T-helper 22 cell (primary cell): ENCODE measurements around the gene LRMDA.

Experiments used
- DNase-seq: peaks from one replicate; pipeline ENCODE4 v3.0.0-alpha.2; 2020; ENCODE audit warnings: low read depth

The LRMDA gene

DNA sequence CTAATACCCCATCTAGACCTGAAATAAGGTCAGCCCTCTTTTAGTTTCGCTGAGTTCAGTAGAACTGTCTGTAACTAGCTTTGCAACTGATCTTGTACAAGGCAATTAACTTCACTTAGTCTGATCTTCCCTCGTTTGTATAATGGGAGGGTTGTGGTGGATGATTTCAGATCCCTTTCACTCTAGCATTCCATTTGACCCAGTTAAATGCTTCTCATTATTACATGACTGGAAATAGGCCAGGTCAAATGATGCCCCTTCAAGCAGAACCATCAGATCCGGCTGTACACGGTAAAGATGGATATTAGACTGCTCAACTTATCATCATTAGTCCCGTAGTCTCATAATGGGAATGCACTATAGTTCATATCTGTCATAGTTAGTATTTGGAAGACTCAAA lies 1009.0 kb downstream of the LRMDA start:
- no peak for DNase-seq

DNA sequence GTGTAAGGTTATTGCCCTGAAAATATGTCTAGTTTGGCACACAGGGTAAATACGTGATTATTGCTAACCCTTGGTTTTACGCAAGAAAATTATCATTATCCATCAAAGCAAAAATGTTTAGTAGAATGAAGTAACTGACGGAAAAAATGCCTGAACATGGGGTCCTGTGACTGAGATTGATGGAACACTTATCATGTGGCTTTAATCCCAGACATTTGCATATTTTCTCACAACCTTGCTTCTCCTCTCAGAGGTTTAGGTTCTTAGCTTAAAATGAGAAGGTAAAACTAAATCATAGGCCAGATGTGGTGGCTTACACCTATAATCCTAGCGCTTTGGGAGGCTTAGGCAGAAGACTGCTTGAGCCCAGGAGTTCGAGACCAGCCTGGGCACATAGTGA lies 1010.7 kb downstream of the LRMDA start:
- no peak for DNase-seq

DNA sequence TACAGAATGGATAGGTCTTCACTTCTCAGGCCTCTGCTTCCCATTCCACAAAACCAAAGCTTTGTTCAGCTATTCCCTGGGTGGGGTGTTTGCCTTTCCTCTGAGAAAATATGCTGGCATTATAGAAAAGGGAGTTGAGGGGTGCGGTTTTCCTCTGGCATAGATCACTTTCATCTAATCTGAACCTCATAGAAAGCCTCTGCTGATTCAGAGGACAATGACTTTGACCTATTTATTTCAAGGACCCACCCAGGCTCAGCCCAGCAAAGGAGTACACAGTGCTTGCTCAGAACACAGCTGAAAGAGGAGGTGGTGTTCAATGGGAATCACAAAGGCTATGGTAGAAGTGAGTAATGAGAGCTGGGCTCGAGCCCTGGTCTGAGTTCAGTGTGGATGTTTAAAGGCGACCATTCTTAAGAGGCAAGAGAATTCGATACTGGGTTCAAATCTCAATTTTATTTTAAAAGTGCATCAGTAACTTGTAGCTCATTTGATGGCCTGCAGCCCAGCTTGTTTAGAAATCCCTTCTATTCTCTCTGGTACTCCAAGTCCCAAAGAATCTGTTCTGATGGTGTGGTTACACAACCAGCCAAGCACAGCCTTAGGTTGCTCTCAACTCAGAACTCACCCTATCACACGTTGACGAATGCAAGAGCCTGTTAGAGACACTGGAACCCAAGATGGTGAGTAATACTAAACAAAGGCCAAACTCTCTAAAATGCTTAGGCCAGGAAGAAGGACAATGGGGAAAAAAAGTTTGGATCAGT lies 1012.8 kb downstream of the LRMDA start:
- no peak for DNase-seq

DNA sequence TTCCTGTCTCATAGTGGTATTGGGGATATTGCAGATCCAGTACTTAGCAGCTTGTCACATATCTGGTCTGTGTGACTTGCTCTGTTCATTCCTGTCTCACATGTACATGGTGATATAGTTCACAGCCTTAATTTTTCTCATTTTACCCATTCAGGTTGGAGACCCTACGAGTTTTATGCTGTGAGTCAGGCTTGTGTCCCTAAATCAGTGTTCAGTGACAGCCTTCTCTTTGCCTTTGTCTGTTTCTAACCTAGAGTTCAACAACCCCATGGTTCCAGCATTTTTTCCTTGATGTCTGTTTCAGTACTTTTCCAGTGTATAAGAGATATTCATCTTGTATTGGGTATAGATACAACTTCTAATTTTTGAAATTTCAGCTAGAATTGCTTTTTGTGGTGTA lies 1016.2 kb downstream of the LRMDA start:
- DNase-seq = no peak

DNA sequence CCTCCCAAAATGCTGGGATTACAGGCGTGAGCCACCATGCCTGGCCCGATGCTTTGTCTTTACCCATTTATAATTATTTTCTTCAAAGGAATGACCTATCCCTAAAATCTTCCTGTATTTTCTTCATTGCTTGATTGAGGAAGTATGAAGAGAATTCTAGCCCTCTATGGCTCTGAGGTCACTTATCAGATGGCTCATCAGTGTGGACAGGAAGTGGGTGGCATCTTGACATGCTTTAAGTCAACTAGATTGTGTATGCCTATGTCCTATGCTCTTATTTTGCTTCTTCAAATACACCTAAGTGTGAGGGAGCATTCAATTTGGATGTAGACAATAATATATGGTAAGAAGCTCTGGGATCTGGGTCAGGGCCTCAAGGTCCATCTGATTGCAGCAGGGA lies 1020.5 kb downstream of the LRMDA start:
- DNase-seq = no peak

DNA sequence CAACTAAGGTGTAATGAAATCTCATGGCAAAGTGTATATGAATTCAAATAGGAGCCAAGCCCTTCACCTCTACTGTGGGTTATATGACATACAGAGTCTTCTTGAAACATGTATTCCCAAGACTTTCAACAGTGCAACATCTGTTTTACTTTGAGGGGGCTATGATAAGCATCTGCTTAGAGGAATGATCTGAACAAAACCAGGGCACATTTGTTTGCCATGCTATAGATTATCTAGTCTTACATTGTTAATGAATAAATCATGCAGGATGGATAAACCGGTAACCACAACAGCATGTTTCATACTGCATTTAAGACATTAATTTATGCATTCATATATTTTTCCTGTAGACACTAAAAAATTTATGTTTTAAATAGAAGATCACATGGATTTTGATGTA lies 1021.9 kb downstream of the LRMDA start:
- DNase-seq = no peak

DNA sequence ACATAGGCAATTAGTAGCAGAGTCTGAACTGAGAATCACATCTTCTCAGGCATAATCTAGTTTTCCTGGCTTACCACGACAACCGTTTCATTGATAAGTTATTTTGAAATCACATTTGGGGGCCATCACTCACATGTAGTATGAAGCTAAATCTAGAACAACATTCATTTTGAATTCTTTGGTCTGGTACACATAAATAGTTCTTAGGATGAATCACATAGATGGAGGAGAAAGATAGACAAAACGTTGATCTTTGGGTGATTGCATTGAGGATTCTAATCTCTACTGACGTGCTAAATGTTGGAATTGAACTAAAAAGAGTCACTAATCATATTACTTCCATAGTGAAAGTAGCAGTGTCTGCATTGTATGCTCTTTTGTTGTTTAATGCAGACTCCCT lies 1022.6 kb downstream of the LRMDA start:
- DNase-seq = no peak

DNA sequence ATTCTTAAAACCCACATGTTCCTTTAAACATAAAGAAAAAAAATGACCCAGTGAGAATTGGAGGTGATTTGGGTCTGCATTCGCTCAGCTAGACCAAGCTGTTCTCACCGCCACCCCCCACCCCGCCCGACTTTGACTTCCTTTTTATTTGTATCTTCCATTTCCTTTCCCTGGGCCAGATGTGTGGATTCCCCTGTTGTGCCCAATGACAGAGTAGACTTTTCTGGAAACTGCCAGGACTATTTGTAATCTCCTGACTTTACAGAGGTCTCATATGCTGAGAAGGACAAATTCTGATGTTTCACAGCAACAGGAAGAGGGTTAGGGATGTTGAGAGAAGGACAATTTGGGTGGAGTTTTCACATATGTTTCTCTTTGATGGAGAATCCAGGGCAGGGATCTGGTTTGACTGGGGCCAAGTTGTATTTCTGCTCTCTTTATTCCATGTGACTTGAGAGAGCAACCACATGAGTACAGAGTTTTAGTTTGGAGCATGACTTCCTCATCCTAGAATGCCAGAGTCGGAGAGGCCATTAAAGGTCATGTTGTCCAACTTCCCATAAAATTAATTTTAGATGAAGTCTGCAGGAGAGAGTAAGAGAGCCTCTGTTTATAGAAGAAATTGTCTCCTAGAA lies 1023.2 kb downstream of the LRMDA start:
- no peak for DNase-seq

DNA sequence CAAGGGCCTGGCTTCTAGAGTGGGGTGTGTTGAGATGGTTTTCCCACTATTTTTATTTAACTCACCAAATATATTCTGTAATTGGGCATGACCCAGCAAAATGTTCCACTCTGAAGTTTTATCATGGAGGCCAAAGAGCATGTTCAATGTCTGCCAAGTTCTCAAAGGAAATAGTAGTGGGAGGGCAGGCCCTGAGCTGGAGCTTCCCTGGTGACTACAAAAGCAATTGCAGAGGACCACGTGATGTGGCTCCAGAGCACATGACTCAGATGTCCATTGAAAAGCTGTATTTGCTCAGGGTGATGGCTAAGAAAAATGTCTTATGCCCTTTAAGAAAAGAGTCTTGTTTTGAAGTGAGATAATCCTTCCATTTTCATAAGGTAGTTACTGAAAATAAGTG lies 1024.8 kb downstream of the LRMDA start:
- DNase-seq = no peak

DNA sequence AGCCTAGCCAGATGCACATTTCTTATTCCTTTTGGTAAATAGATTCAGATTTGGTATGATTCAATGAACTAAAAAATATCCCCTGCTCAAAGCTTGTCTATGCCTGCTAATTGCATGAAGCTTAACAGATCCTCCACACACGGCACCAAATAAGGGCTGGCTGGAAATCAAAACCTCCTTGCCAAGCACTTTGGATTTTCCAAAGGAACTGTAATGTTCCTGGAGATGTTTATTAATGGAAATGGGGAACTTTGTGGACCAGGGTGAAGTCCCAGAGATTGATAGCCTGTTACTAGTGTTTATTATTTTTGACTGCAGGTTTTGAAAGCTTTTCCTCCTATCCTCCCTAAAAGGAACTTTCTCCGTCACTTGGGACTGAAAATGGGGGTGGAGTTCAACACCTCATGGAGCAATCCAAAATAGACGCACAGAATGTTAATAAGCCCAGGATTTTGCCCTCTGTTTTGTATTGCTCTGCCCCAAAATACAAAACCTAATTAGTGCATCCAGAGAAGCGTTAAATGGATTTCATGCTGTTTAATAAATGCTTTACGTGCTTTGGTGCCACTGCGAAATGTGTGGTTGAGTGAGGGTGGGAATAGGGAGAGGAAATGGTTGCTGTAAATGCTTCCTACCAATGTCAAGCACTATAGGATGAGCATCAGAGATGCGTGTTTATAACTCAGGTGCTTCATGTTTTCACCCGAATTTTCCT lies 1027.7 kb downstream of the LRMDA start:
- DNase-seq = no peak

DNA sequence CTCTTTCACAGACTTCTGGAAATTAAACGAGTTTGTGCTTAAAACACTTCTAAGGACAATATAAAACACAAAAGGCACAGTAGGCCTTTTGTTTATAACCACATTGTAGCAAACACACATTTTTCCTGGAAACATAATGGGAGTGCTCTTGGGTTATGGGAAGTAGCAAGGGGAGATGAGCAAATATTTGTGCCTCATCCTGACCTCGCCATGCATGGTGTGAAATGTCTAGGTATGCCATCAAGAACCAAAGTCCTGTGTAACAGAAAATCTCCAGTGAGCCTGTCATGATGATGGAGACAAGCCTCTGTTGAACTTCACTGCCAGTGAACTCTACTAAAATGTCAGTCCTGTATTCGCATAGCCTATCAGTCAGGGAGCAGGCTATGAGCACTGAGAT lies 1029.6 kb downstream of the LRMDA start:
- DNase-seq = no peak

DNA sequence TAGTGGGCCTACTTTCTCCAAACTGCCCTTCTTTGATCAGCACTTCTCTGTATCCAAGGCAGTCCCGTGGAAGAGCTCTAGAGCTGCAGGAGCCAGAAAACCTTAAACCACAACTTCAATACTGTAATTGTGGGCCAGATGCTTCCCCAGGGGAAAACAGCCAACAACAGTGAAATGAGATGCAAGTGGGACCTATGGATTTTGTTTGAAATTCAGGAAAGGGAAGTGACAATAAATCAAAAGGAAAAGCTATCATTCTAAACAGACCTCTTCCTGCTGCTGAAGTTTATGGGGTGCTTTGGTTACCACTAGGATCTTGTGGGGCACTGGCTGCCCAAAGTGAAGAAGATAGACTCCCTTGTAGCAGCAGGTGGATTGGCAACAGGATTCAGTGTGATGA lies 1031.7 kb downstream of the LRMDA start:
- no peak for DNase-seq

DNA sequence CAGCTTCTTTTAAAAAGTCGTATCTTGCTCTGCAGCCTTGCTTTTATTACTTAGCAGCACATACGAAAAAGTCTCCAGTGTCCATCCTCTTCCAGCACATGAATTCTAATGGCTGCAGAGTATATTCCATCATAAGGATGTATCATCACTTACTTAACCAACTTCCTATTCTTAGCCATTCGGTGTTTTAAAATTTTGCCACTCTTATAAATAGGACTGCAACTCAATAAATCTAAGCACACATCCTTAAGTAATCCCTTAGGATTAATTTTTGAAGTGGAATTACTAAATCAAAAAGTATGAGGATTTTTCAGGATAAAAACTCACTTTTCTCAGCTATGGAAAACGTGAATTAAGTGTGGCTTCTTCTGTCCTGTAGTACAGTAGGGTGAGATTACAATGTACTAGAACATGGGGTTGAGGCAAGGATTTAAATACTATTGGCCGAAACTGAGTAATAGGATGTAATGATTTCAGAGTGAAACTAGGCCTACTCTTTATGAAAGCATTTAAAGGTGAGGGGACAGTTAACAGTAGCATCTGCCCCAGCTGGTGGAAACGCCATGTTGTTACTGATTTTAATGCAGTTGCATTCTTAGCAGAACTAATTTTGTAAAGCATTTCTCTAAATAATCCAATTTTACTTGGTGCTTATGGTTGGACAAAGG lies 1035.5 kb downstream of the LRMDA start:
- DNase-seq = no peak

DNA sequence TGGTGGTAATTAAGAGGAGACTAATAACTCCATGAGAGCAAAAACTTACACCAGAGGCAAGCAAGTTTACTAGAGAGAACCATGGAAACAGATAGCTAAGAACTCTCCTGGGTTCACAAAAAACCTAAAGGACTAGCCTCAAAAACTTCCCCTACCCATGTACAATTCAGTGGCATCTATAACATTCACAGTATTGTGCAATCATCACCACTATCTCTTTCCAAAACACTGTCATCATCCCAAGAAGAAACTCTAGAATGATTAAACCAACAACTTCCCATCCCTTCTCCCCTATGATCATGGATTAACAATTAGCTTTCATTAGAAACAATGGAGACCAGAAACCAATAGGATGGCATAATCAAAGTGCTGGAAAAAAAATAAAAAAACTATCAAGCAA lies 1038.3 kb downstream of the LRMDA start:
- no peak for DNase-seq

DNA sequence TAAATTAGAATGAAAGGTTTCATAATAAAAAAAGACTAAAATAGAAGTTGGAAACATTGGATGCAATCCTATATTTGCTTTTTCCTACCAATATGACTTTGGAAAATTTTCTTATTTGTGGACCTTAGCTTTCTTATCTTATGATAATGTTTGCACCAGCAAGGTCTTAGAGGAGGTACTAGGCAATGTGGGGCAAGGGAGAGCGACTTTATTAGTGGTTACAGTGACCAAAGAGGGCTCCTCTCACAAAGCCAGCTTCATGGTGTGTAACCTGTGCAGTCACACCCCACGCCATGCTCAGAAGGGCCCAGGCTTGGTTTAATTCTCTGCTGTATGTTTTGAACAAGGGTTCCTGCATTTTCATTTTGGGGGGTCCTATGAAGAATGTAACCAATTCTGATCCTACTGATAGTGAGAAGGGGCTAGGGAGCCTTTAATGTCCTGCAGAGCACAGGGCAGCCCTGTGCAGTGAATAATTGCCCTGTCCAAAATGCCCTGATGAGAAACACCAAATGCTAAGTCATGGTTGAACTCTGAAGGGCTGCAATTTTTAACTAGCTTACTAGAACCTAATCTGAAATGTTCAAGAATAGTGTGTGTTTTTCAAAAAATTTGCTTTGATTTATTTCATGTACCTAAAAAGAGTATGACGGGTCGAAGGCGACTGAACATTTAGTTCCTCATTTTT lies 1047.8 kb downstream of the LRMDA start:
- no peak for DNase-seq

DNA sequence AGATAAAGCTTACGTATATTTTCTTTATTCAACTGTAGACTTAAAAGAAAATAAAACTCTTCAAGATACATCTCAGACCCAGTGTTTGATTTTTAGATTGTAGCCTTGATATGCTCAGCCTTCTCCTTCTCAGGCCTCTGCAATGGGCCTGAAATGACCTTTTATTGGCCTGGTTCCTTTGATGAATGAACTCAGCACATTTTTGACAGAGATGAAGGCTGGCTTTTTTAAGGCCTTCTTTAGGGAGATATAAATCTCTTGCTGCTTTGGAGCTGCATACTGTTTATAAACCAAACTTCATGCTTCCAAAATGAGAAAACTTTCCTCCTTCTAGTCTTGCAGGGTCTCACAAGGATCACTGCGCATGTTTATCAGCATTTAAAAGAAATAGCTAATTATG lies 1049.8 kb downstream of the LRMDA start:
- no peak for DNase-seq

DNA sequence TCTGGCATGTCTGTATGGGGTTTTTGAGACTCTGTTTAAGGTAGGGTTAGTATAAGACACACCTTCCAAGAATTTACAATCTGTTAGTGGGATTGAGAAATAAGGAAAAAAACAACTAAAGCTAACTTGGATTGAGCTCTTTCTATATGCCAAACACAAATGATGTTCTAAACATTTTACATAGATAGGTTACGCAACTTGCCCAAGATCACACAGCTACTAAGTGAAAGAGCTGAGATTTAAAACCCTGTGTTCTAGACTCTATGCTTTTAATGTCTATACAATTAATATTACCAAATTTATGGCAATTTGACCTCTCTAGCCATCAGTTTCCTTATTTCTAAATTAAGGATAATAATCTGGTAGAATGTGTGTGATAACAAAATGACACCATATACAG lies 1056.2 kb downstream of the LRMDA start:
- DNase-seq = no peak

DNA sequence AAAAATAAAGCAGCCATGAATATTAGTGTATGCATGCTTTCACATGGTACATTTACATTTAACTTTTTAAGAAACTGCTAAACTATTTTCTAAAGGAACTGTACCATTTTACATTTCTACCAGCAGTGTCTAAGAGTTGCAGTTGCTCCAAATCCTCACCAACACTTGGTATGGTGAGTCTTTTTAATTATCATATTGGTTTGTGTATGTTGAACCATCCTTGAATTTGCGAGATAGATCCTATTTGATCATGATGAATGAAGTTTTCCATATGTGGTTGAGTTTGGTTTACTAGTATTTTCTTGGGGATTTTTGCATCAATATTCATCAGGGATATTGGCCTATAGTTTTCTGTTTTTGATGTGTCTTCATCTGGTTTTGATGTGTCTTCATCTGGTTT lies 1057.2 kb downstream of the LRMDA start:
- DNase-seq = no peak

DNA sequence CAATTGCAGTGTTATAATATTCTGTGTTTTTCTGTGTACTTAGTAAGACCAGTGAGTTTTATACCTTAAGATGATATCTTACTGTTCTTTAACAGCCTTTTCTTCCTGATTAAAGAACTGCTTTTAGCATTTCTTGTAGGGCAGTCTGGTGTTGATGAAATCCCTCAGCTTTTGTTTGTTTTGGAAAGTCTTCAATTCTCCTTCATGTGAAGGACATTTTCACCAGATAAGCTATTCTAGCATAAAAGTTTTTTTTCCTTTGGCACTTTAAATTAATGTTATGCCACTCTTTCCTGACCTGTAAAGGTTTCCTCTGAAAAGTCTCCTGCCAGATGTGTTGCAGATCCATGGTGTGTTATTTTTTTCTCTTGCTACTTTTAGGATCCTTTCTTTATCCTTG lies 1059.8 kb downstream of the LRMDA start:
- no peak for DNase-seq

DNA sequence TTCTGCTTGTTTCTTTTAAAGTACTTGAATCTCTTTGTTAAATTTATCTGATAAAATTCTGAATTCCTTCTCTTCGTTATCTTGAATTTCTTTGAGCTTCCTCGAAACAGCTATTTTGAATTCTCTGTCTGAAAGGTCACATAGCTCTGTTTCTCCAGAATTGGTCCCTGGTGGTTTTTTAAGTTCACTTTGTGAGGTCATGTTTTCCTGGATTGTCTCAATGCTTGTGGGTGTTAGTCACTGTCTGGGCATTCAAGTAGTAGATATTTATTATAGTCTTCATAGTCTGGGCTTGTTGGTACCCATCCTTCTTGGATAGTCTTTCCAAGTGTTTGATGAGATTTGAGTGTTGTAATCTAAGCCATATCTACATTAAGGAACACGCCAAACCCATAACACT lies 1060.6 kb downstream of the LRMDA start:
- DNase-seq = no peak

DNA sequence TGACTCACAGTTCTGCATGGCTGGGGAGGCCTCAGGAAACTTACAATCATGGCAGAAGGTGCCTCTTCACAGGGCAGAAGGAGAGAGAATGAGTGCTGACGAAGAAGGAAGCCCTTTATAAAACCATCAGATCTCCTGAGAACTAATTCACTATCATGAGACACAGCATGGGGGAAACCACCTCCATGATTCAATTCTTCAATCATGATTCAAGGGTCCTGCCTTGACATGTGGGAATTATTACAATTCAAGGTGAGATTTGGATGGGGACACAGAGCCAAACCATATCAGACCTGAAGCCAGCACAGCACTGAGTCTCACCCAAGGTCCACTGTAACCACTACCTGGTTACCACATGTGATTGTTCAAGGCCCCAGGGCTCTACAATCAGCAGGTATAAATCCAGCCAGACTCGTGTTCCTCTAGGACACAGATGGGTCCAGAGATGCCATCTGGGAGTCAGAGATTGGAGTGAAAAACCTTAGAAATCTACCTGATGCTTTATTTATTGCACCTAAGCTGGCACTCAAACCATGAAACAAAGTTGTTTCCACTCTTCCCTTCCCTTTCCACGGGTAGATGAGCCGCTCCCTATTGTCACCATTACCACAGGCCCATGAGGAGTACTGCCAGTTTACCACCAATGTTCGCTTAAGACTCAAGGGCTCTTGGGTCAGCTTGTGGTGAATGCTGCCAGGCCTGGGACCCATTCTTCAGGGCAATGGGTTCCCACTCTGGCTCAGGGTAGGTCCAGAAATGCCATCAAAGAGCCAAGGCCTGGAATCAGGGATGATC lies 1061.5 kb downstream of the LRMDA start:
- no peak for DNase-seq
